ENCODE results near the gene SULT1E1.

DNA sequence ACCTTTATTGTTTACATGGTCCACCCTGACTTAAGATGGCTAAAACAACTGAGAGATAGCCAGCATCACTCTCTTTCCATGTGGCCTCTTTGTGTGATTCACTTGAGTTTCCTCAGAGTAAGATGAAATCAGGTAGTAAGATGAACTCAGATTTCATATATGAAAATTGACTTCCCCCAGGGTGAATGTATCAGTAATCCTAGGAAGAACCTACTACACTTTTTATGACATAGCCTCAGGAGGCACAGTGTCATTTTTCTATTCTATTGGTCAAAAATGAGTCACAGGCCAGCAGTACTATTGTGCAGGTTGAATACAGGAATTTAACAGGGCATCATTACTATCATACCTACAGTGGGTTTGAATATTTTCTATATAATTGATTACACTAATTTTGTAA lies 14.6 kb upstream of the SULT1E1 start:
- TF ChIP-seq, protein P1, sequence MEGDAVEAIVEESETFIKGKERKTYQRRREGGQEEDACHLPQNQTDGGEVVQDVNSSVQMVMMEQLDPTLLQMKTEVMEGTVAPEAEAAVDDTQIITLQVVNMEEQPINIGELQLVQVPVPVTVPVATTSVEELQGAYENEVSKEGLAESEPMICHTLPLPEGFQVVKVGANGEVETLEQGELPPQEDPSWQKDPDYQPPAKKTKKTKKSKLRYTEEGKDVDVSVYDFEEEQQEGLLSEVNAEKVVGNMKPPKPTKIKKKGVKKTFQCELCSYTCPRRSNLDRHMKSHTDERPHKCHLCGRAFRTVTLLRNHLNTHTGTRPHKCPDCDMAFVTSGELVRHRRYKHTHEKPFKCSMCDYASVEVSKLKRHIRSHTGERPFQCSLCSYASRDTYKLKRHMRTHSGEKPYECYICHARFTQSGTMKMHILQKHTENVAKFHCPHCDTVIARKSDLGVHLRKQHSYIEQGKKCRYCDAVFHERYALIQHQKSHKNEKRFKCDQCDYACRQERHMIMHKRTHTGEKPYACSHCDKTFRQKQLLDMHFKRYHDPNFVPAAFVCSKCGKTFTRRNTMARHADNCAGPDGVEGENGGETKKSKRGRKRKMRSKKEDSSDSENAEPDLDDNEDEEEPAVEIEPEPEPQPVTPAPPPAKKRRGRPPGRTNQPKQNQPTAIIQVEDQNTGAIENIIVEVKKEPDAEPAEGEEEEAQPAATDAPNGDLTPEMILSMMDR (IDR thresholded peaks at IDR 0.05), result no peak
- no peak for TF ChIP-seq POLR2AphosphoS5 (IDR thresholded peaks at IDR 0.05)

Measured in transverse colon (tissue), 4 donors.